ENCODE results near the gene ZNF891. TPM values are rescaled to one million over a fixed set of nuclear protein-coding genes. Genes with fewer than 3 reads are reported as not detected.

ZNF891 gene
- total RNA-seq, 1 donor = 1.4 TPM

DNA sequence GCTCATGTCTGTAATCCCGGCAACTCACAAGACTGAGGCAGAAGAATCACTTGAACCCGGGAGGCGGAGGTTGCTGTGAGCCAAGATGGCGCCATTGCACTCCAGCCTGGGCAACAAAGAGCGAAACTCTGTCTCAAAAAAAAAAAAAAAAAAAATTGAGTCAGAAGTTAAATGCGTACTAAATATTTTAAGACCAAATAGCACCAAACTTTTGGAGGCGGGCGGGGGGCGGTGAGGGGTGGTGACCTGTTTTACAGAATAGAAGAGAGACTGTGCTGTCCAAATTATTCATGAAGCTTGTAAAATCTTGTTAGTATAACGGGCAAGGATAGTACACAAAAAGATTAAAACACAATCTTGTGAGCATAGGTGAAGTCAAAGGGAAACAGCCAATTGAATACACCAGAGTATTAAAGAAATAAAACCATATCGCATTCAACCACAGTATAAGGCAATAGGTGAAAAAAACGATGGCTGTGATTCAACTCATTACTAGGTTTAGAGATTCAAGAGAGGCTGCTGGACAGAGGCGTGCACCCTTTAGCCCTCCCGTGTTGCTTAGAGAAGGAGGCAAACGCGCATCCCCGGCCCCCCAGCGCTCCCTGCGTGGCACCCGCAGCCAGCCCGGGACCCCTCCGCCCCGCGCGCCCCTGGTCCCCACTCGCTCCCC, 571 bp downstream of the ZNF891 start:
- H3K4me2 ChIP-seq (ENCODE audit: insufficient read depth, low read length) = peak overlapping the region; percentile 94
- peak overlapping the region; percentile 97 for H2AFZ ChIP-seq (ENCODE audit: low read length)
- no peak for DNase-seq (ENCODE audit: insufficient read length, low spot score, missing footprints)
- no peaks in the 10 kb centered on the region for H4K20me1 ChIP-seq (ENCODE audit: insufficient read depth, low read length)
- no peaks in the 10 kb centered on the region for H3K27me3 ChIP-seq (ENCODE audit: insufficient read depth, low read length)
- peak overlapping the region; percentile 98 for H3K27ac ChIP-seq (ENCODE audit: low read depth, low read length)
- peaks cover 3% of the 10 kb centered on the region for H3K9me3 ChIP-seq (ENCODE audit: low read depth, low read length)
- H3K79me2 ChIP-seq (ENCODE audit: insufficient read depth, low read length) = peaks cover 6% of the 10 kb centered on the region
- TF ChIP-seq, protein P1, sequence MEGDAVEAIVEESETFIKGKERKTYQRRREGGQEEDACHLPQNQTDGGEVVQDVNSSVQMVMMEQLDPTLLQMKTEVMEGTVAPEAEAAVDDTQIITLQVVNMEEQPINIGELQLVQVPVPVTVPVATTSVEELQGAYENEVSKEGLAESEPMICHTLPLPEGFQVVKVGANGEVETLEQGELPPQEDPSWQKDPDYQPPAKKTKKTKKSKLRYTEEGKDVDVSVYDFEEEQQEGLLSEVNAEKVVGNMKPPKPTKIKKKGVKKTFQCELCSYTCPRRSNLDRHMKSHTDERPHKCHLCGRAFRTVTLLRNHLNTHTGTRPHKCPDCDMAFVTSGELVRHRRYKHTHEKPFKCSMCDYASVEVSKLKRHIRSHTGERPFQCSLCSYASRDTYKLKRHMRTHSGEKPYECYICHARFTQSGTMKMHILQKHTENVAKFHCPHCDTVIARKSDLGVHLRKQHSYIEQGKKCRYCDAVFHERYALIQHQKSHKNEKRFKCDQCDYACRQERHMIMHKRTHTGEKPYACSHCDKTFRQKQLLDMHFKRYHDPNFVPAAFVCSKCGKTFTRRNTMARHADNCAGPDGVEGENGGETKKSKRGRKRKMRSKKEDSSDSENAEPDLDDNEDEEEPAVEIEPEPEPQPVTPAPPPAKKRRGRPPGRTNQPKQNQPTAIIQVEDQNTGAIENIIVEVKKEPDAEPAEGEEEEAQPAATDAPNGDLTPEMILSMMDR (IDR thresholded peaks at IDR 0.05; ENCODE audit: extremely low read depth, low read depth, low read length) = no peak
- no peaks in the 10 kb centered on the region for H3K4me1 ChIP-seq (ENCODE audit: insufficient read depth, low read length)
- H3K4me3 ChIP-seq (ENCODE audit: insufficient read depth, low read length) = peak overlapping the region; percentile 88
- H3K36me3 ChIP-seq (ENCODE audit: insufficient read depth, low read length) = peaks cover 6% of the 10 kb centered on the region

DNA sequence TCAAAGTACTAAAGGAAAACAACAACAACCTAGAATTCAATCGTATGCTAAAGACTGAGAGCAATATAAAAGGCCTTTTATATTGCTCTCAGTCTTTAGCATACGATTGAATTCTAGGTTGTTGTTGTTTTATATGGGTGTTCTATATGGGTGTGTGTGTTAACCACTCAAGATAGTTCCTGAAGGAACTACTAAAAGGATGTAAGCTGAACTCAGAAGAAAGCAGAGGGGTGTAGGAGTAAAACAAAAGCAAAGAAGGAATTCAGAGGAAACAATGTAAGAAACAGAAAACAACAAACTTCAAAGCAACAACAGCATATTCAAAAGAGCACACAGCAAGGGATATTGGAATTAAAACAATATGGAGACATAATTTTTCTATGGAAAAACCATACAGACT, 5.4 kb downstream of the ZNF891 start:
- H3K4me3 ChIP-seq (ENCODE audit: insufficient read depth, low read length) = no peak overlapping the region
- no peak for DNase-seq (ENCODE audit: insufficient read length, low spot score, missing footprints)
- H3K9me3 ChIP-seq (ENCODE audit: low read depth, low read length) = peaks cover 24% of the 10 kb centered on the region
- no peaks in the 10 kb centered on the region for H3K4me1 ChIP-seq (ENCODE audit: insufficient read depth, low read length)
- H3K36me3 ChIP-seq (ENCODE audit: insufficient read depth, low read length) = peaks cover 10% of the 10 kb centered on the region
- no peaks in the 10 kb centered on the region for H3K27me3 ChIP-seq (ENCODE audit: insufficient read depth, low read length)
- H4K20me1 ChIP-seq (ENCODE audit: insufficient read depth, low read length) = no peaks in the 10 kb centered on the region
- H3K4me2 ChIP-seq (ENCODE audit: insufficient read depth, low read length) = no peak overlapping the region
- no peak overlapping the region for H3K27ac ChIP-seq (ENCODE audit: low read depth, low read length)
- TF ChIP-seq, protein P1 (IDR thresholded peaks at IDR 0.05; ENCODE audit: extremely low read depth, low read depth, low read length) = no peak
- peaks cover 3% of the 10 kb centered on the region for H3K79me2 ChIP-seq (ENCODE audit: insufficient read depth, low read length)
- H2AFZ ChIP-seq (ENCODE audit: low read length) = no peak overlapping the region

DNA sequence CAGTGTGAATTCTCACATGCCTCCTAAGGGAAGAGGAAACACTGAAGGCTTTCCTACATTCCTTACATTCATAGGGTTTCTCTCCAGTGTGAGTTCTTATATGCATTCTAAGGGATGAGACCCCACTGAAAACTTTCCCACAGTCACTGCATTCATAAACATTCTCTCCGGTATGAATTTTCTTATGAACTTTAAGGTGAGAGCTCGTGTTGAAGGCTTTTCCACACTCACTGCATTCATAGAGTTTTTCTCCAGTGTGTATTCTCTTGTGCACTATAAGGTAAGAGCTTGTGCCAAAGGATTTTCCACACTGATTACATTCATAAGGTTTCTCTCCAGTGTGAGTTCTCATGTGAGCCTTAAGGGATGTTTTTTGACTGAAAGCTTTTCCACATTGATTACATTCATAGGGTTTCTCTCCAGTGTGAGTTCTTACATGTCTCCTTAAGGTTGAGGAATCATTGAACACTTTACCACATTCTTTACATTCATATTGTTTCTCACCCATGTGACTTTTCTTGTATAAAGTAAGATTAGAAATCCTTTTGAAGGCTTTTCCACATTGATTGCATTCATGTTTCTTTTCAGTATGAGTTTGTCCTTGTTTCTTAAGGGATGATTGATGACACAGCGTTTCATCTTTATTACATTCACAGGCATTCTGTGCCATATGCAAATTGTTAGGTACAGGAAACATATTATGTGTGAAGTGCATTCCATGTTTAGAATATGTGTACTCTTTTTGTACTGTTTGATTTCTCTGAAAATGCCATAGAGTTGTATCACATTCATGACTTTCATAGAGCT, 9.5 kb downstream of the ZNF891 start:
- H3K9me3 ChIP-seq (ENCODE audit: low read depth, low read length) = peaks cover 35% of the 10 kb centered on the region

More for the DNA sequence above, 9.5 kb downstream of the ZNF891 start:
- Histone ChIP-seq H4K20me1 (ENCODE audit: insufficient read depth, low read length) (no peaks in the 10 kb centered on the region), H2AFZ (ENCODE audit: low read length) (no peak overlapping the region), H3K4me1 (ENCODE audit: insufficient read depth, low read length) (no peaks in the 10 kb centered on the region), H3K4me3 (ENCODE audit: insufficient read depth, low read length) (no peak overlapping the region), H3K27ac (ENCODE audit: low read depth, low read length) (no peak overlapping the region), H3K4me2 (ENCODE audit: insufficient read depth, low read length) (no peak overlapping the region), H3K36me3 (ENCODE audit: insufficient read depth, low read length) (peaks cover 10% of the 10 kb centered on the region), H3K79me2 (ENCODE audit: insufficient read depth, low read length) (peaks cover 2% of the 10 kb centered on the region), H3K27me3 (ENCODE audit: insufficient read depth, low read length) (no peaks in the 10 kb centered on the region)
- TF ChIP-seq, protein P1 (IDR thresholded peaks at IDR 0.05; ENCODE audit: extremely low read depth, low read depth, low read length) = no peak
- DNase-seq (ENCODE audit: insufficient read length, low spot score, missing footprints) = no peak

All from osteoblast (primary cell).